HG02642 (cell line): Measurements from ENCODE around the gene MSMB.
"Not testable (repeated sequence)": the region's sequence is repeated elsewhere in the genome, so short reads cannot be mapped to it uniquely, and the experiment has no call there.

Source experiments
- ATAC-seq: cut with Tn5 transposase; IDR thresholded peaks from one replicate; pipeline ENCODE4 v1.9.1; 2021; ENCODE audit warnings: mild to moderate bottlenecking; ENCODE audit not compliant: unreplicated experiment, poor library complexity

Gene MSMB

DNA sequence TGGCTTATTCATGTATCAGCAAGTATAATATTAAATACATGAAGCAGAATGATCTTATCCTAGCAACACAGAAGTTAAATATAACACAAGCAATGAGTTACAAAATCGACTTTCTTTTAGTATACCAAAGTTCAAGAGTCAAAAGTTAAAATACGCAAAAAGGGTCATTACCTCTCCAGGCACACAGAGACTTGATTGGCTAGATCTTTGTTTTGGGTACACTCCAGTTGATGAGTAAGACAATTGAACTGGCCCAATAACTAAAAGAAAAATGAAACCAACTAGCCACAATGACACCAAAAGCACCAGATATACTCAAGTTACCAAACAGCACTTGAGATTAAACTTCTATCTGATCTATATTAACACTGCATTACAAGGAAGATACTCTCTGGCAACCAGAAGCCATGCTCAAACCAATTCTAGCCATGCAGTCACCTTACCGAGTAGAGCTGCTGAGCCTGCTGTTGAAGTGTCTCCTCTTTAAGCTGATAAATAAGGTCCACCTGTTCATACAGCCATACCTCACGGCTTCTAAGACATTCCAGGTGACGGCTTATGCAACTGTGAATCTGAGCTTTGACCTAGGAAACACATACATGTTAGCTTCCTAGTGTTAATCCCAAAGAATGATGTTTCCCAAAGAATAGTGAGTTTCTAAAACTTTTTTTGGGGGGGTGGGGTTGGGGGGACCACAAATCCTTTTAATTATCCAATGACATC, 31.2 kb downstream of the MSMB start:
- no peak for ATAC-seq

DNA sequence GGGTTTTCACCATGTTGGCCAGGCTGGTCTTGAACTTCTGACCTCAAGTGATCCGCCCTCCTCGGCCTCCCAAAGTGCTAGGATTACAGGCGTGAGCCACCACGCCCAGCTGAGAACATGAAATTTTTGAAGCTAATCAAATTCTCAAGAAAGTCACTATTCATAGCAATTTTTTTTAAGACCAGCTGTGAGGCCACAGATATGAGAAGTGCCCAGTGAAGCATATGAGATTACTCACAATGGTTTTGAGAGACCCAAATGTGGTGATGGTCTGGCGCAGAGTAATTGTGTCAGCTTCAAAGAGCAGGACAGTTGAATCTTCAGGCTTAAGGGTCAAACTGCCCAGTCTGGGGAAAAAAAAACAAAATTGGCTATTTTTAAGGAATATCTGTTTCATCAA, 31.9 kb downstream of the MSMB start:
- no peak for ATAC-seq

DNA sequence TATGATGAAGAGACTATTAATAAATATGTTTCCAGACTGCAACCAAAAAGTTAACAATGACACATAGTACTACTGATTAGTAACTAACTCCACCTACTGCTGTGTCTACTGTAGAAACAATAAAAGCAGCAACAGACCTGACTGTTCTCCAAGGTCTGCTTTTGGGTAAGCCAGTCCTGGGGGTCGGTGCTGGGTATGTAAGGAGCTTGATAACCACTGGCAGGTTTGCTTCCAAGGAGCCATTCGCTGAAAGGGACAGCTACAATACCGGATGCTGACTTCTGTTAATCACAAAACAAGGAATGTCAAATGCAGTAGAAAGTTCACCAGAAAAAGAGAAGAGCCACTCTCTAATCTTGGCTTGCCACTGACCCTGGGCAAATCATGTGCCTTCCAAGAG, 33.3 kb downstream of the MSMB start:
- ATAC-seq: no peak

DNA sequence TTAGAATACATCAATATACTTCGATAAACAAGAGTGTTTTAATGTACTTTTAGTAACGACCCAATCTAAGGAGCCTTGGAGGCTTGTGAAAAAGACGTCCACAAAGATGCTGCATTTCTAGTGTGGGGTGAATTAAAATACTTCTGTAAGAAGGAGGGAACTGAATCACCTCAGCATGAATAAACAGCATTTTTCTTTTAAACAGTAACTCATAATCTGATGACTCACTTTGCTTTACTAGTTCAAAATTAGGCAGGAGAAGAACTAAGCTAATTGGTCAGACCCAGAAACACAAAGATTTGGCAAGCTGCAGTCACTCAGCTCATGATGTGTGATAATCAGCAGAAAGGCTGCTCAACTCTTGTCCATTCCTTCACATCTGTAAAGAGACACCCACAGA, 39.9 kb downstream of the MSMB start:
- ATAC-seq: no peak

DNA sequence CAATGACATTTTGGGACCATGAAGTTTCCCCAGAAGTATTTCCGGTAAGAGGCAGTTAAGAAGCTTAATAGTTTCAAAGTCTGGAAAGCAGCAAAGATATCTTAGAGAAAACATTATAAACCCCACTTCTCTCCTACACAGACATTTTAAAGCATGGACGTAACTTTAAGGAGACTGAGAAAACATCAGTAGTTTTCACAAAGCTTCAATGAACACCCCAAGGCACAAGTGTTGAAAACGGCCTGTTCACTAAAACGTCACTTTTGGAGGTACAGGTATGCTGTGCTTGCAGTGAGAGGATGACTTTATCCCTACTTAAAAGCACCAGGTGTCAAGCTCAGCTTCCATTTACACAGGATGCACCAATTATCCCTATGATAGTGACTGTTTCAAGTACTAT, 40.7 kb downstream of the MSMB start:
- ATAC-seq: no peak

DNA sequence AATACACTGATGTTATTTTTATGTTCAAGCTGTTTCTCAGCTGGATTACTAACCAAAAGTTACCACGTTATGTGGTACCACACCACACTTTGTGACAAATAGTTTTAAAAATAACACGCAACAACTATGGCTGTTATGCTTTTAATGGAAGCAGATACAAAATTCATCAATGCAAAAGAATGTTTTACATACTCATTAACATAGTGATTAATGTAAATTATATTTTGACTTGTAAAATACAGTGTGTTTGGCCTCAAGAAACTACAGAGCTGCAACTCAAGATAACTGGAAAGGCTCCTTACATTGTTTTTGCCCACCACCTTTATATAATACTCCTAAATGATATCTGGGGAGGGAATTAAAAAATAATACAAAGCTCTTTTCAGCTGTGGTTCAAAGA, 41.1 kb downstream of the MSMB start:
- no peak for ATAC-seq

DNA sequence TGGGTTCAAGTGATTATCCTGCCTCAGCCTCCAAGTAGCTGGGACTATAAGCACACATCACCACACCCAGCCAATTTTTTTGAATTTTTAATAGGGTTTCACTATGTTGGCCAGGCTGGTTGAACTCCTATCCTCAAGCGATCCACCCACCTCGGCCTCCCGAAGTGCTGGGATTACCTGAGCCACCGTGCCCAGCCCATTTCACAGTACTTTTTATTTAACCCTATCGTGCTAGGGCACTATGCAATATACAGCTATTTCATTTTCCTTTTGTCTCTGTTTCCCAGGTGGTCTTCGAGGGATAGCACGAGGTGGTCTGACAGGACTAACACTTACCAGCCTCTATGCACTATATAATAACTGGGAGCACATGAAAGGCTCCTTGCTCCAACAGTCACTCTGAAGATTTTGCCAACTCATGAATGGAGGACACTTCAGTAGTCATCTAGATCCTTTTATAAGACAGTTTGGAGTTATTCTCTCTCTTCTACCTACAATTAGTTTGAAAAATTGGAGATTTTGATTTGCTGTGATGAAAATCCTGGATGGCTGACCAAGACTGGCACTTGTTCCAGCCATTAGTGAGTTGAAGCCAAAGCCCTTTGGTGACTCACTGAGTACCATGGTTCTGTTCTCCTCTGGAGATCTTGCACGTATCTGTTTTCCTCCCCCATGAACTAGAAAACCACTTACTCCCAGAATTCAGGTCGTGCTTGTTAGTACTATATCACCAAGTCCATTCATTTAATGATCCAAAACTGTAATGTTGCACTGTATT, 43.0 kb downstream of the MSMB start:
- ATAC-seq: no peak

DNA sequence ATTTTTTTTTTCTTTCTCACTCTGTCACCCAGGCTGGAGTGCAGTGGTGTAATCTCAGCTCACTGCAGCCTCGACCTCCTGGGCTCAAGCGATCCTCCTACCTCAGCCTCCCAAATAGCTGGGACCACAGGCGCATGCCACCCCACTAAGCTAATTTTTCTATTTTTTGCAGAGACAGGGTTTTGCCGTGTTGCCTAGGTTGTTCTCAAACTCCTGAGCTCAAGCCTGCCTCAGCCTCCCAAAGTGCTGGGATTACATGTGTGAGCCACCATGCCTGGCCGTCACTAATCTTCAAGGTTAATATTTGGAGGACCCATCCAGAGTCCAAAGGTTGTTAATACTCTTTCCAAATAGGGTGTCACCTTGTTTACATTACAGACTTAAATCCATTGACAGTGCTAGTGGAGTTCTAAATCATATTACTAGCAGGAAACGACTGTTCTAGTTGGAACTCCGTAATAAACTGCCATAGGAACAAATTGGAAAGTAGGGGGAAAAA, 43.8 kb downstream of the MSMB start:
- ATAC-seq: not testable (repeated sequence)

DNA sequence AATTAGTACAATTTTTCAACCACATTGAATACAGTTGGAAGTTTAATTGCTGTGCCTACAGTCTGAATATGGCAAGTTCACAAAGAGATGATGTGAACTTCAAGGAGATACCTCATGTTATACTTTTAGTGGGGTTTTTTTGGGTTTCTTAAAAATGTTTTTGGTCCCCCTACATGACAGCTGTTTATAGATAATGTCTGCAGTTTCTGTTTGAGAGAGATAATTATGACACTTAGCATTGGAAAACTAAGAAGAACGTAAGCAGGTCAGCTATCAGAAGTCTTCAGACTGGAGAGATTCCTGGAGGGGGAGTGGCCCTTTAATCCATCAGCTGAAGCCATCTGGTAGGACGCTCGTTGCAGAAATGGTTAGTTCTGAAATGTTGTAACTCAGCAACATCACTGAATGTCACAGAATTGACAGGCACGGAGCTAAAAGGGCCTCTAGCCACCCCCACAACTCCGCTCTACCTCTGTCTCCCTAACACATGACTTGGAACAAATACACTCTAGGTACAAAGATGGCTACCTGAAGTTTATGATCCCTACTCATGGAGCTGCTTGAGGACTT, 44.8 kb downstream of the MSMB start:
- ATAC-seq: no peak

DNA sequence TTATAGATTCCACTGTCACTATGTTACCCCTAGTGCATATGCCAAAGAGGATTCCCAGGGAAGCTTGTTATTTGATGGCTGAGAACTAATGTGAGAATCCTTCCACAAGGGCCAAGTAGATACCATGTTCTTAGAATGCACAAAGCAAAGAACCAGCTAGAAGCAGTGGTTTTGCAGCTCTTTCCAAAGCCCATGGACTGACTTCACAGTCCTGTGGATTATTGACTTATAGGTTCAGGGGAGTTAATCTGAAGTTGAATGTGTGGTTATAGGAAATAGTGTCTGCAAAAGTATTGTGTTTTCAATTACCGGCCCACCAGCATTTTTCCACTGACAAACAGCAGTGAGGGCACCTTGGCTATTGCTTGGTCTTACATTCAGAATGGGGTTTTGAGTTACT, 45.5 kb downstream of the MSMB start:
- ATAC-seq: no peak

DNA sequence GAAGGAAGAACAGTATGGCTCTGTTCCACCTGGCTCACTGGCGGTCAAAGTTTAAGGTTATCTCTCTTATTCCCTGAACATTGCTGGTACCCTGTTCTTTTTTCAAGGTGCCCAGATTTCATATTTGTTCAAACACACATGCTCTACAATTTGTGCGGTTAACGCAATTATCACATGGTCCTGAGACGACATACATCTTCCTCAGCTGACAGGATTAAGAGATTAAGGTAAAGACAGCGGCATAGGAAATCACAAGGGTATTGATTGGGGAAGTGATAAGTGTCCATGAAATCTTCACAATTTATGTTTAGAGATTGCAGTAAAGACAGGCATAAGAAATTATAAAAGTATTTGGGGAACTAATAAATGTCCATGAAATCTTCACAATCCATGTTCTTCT, 46.1 kb downstream of the MSMB start:
- ATAC-seq: not testable (repeated sequence)

DNA sequence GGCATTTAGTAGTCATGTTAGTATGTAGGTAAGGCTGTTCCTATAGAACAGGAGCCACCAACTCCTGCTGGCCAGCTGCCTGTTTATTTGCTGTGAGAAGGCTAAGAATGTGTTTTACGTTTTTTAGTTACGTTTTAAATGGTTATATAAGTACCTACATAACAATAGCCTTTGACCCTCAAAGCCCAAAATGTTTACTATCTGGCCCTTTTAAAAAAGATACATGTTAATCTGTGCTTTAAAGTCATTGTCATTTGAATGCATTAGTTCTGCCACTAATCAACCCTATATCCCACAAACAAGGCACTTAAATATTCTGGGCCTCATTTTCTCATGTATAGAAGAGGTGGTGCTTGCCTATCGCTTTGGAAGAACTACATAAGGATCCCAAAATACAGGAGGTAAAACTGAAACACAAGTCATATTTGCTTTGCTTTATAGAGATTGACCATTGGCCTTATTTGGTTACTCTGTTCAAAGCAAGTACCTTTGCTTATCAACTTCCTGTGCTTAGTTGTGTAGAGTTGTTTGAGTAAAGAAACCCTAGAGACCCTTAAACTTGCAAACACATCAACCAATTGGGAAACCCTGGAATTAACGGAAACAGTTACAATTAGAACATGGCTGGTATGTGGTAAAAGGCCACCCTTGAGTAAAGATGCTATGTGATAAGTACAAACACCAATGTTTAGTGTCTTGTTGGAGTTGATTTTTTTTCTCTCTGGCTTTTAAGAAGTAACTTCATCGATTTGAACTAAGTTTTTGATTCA, 47.9 kb downstream of the MSMB start:
- ATAC-seq: no peak

DNA sequence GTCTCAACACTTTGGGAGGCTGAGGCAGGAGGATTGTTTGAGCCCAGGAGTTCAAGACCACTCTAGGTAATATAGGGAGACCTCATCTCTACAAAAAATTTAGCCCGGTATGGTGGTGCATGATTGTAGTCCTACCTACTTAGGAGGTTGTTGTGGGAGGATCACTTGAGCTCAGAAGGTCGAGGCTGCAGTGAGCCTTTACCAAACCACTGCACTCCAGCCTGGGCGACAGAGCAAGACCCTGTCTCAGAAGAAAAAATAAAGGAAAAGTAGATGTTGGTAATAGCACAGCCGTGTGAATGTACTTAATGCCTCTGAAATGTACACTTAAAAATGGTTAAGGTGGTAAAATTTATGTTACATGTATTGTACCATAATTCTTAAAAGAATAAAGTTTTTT, 48.5 kb downstream of the MSMB start:
- ATAC-seq: no peak

DNA sequence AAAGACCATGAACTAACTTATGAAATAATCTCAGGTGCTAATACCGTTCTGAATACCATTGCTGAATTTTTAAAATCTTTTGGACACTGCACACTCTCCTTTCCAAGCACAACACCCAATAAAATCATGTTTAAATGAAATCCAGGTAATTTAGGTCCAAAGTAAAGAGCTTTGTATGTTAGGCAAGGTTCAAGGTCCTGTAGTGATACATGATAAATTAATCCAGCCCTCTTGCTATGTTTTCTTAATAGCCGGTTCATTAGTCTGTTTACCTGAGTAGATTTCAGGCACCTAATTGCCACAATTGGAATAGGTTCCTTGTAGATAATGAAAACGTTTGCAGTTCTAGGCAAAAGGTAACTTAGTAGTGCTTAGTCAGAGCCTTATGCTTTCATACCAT, 60.5 kb downstream of the MSMB start:
- ATAC-seq: not testable (repeated sequence)

DNA sequence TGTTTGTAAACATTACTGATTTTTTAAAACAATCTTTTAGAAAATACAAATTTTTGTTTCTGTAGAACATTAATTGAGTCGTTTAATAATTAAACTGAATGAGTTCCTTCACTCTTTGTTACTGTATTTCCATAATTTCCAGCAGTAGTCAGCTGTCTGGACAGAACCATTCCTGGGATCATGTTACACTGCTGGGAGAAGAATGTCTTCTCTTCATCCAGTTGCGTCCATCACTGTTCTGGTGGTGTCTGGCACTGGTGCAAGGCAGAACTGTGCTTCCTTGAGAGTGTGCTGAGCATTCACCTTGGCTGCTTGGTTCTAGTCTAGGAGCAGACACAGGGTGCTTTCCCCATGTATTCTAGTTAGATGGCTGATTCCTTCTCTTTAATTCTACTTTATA, 61.6 kb downstream of the MSMB start:
- ATAC-seq: not testable (repeated sequence)

DNA sequence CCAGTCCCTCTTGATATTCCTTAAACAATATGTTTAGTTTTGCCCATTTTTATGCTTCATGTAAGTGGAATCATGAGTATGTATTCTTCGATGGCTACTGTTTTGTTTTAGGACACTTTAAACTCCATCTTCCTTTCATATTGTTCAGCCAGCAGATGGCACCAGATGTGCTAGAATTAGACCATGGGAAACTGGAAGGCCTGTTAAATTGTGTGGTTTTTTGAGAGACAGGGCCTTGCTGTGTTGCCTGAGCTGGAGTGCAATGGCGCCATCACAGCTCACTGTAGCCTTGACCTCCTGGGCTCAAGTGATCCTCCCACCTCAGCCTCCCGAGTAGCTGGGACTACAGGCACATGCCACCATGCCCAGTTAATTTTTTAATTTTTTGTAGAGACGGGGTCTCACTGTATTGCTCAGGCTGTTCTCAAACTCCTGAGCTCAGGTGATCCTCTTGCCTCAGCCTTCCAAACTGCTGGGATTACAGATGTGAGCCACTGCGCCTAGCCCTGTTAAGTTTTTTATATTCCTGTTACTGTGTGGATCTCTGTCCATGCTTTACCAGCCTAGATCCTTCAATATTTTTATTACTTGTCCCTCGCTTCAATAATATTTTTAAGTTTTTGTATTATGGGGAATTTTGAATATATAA, 62.4 kb downstream of the MSMB start:
- peak; percentile 65 for ATAC-seq
